SU-DHL-6 (cell line): ENCODE results near the gene CFAP251.

ENCODE experiments used
- H2AFZ ChIP-seq: fragments of 200-600 bp; sonication (generic); 2 replicates; pipeline ENCODE4 v1.6.1; 2014; ENCODE audit warnings: low read depth, mild to moderate bottlenecking, moderate library complexity, mixed read lengths, antibody characterized with exemption, low read length; ENCODE audit not compliant: severe bottlenecking
- H3F3A ChIP-seq: fragments of 200-600 bp; shearing (Covaris generic); 2 replicates; pipeline ENCODE4 v1.6.0; 2016; ENCODE audit warnings: antibody characterized with exemption, mild to moderate bottlenecking; ENCODE audit not compliant: insufficient read depth
- H3K27ac ChIP-seq: fragments of 200-600 bp; sonication (generic); 2 replicates; pipeline ENCODE4 v1.5.1; 2016; ENCODE audit warnings: low read depth, mild to moderate bottlenecking, low read length, moderate library complexity, mixed read lengths
- H3K27me3 ChIP-seq: fragments of 200-600 bp; sonication (generic), shearing (Covaris generic); 2 replicates; pipeline ENCODE4 v1.6.0; 2014; ENCODE audit warnings: mild to moderate bottlenecking, low read length
- H3K36me3 ChIP-seq: fragments of 200-600 bp; sonication (generic); 2 replicates; pipeline ENCODE4 v1.6.1; 2014; ENCODE audit warnings: mild to moderate bottlenecking, low read length, mixed read lengths
- H3K4me2 ChIP-seq: fragments of 300-600, 200-600 bp; shearing (Covaris generic), sonication (generic); 2 replicates; pipeline ENCODE4 v1.6.0; 2014; ENCODE audit warnings: low read length, low read depth, mild to moderate bottlenecking; ENCODE audit not compliant: poor library complexity, severe bottlenecking
- H3K4me3 ChIP-seq: fragments of 200-600 bp; sonication (generic); 2 replicates; pipeline ENCODE4 v1.5.1; 2014; ENCODE audit warnings: antibody characterized with exemption, low read length, mild to moderate bottlenecking, mixed read lengths; ENCODE audit not compliant: insufficient read depth, poor library complexity, severe bottlenecking
- H3K79me2 ChIP-seq: fragments of 200-600 bp; sonication (generic); 2 replicates; pipeline ENCODE4 v1.6.1; 2014; ENCODE audit warnings: mild to moderate bottlenecking, low read length, moderate library complexity; ENCODE audit not compliant: insufficient read depth
- H3K9ac ChIP-seq: fragments of 200-600 bp; sonication (generic); 2 replicates; pipeline ENCODE4 v1.7.0; 2014; ENCODE audit warnings: mild to moderate bottlenecking, low read length
- H3K9me2 ChIP-seq: fragments of 200-600 bp; sonication (generic); replicated peaks from 2 replicates; pipeline ENCODE4 v1.6.1; 2014; ENCODE audit warnings: low read length; ENCODE audit not compliant: insufficient read depth
- H3K9me3 ChIP-seq: fragments of 200-600 bp; sonication (generic); 2 replicates; pipeline ENCODE4 v1.6.1; 2014; ENCODE audit warnings: low read length, mixed read lengths; ENCODE audit not compliant: insufficient read depth
- H4K20me1 ChIP-seq: fragments of 200-600 bp; sonication (generic); 2 replicates; pipeline ENCODE4 v1.6.1; 2014; ENCODE audit warnings: low read depth, mild to moderate bottlenecking, antibody characterized with exemption, low read length, moderate library complexity, mixed read lengths
- EZH2phosphoT487 ChIP-seq: fragments of 200-600 bp; sonication (generic), shearing (Covaris generic); conservative IDR thresholded peaks from 2 replicates; pipeline ENCODE4 v1.6.1; 2018; ENCODE audit warnings: mild to moderate bottlenecking, antibody characterized with exemption, low read length, moderate library complexity, mixed read lengths
- TF ChIP-seq, protein P1 (sequence below): fragments of 200-600 bp; sonication (generic); IDR thresholded peaks from one replicate; pipeline ENCODE4 v1.5.1; 2017; ENCODE audit warnings: antibody characterized with exemption, mild to moderate bottlenecking, low read length, moderate library complexity; ENCODE audit not compliant: insufficient read depth, poor library complexity, severe bottlenecking

CFAP251 gene

DNA sequence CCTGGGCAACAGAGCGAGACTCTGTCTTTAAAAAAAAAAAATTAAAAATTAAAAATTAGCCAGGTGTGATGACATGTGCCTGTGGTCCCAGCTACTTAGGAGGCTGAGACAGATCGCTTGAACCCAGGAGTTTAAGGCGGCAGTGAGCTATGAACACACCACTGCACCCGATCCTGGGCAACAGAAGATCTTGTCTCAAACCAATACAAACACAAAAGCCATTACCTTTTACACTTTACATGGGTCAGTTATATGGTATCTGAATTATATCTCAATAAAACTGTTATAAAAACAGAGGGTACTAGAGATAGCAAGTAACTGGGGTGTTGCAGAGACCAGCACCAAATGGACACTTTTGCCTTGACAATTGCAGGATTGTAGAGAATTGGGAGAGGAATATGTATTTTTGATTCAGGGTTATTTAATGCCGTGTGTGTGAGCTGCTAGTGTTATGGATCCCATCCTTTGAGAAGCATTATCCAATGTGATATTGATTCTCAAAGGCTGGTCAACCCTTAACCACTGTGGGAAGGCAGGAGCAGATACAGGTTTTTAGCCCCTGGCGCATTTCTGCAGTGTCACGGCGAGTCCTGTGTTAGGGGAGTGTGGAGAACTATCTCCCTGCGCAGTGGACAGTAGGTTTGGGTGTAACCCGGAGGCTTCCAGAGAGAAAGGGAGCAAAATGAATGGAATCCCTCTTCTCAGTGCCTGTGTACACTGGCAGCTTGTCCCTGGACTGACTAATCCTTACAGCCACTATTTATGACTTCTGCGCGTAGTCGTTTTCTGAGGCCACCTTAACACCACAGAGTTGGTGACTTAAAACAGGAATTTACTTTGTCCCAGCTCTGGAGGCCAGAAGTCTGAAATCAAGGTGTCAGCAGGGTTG, 25.5 kb upstream of the CFAP251 start:
- TF ChIP-seq EZH2phosphoT487 = no peak
- TF ChIP-seq, protein P1, sequence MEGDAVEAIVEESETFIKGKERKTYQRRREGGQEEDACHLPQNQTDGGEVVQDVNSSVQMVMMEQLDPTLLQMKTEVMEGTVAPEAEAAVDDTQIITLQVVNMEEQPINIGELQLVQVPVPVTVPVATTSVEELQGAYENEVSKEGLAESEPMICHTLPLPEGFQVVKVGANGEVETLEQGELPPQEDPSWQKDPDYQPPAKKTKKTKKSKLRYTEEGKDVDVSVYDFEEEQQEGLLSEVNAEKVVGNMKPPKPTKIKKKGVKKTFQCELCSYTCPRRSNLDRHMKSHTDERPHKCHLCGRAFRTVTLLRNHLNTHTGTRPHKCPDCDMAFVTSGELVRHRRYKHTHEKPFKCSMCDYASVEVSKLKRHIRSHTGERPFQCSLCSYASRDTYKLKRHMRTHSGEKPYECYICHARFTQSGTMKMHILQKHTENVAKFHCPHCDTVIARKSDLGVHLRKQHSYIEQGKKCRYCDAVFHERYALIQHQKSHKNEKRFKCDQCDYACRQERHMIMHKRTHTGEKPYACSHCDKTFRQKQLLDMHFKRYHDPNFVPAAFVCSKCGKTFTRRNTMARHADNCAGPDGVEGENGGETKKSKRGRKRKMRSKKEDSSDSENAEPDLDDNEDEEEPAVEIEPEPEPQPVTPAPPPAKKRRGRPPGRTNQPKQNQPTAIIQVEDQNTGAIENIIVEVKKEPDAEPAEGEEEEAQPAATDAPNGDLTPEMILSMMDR = no peak
- Histone ChIP-seq H3K36me3 (0 out of 2 replicates have a peak, but pooled peaks cover 8% of the 10 kb centered on the region), H3K79me2 (peaks cover 53% of the 10 kb centered on the region), H4K20me1 (no peaks in the 10 kb centered on the region), H3K27me3 (no peaks in the 10 kb centered on the region), H2AFZ (no peak overlapping the region), H3K9me2 (no peaks in the 10 kb centered on the region), H3K4me2 (no peak overlapping the region), H3K9ac (no peak overlapping the region), H3K9me3 (no peaks in the 10 kb centered on the region), H3K27ac (no peak overlapping the region), H3F3A (peaks cover 12% of the 10 kb centered on the region; the same call in 1 of the 2 replicates), H3K4me3 (no peak overlapping the region)

GRCh38 chr12:121893961-121894460, 24.4 kb upstream of the CFAP251 start:
- H3K9me3 ChIP-seq = no peaks in the 10 kb centered on the region
- no peak for TF ChIP-seq EZH2phosphoT487
- TF ChIP-seq, protein P1 = no peak
- no peaks in the 10 kb centered on the region for H3K9me2 ChIP-seq
- H3F3A ChIP-seq = 0 out of 2 replicates have a peak, but pooled peaks cover 9% of the 10 kb centered on the region
- H4K20me1 ChIP-seq = no peaks in the 10 kb centered on the region
- H3K27me3 ChIP-seq = no peaks in the 10 kb centered on the region
- no peak overlapping the region for H3K4me2 ChIP-seq
- H3K36me3 ChIP-seq = 0 out of 2 replicates have a peak, but pooled peaks cover 8% of the 10 kb centered on the region
- peaks cover 53% of the 10 kb centered on the region for H3K79me2 ChIP-seq
- H3K9ac ChIP-seq = no peak overlapping the region
- no peak overlapping the region for H3K4me3 ChIP-seq
- H3K27ac ChIP-seq = no peak overlapping the region
- H2AFZ ChIP-seq = no peak overlapping the region

GRCh38 chr12:121894633-121895032, 23.8 kb upstream of the CFAP251 start:
- H3K9me2 ChIP-seq = no peaks in the 10 kb centered on the region
- H3K36me3 ChIP-seq = 0 out of 2 replicates have a peak, but pooled peaks cover 8% of the 10 kb centered on the region
- no peaks in the 10 kb centered on the region for H3K27me3 ChIP-seq
- H2AFZ ChIP-seq = no peak overlapping the region
- H3F3A ChIP-seq = 0 out of 2 replicates have a peak, but pooled peaks cover 9% of the 10 kb centered on the region
- no peaks in the 10 kb centered on the region for H3K9me3 ChIP-seq
- no peak overlapping the region for H3K9ac ChIP-seq
- peaks cover 46% of the 10 kb centered on the region for H3K79me2 ChIP-seq
- no peak overlapping the region for H3K4me2 ChIP-seq
- H4K20me1 ChIP-seq = no peaks in the 10 kb centered on the region
- H3K4me3 ChIP-seq = no peak overlapping the region
- no peak for TF ChIP-seq EZH2phosphoT487
- TF ChIP-seq, protein P1 = no peak
- no peak overlapping the region for H3K27ac ChIP-seq
